ENCODE measurements around the gene SUMO1. TPM values are rescaled to one million over a fixed set of nuclear protein-coding genes. Genes with fewer than 3 reads are reported as not detected.

Gene SUMO1
- 103 and 168 TPM in 2 replicates for total RNA-seq

DNA sequence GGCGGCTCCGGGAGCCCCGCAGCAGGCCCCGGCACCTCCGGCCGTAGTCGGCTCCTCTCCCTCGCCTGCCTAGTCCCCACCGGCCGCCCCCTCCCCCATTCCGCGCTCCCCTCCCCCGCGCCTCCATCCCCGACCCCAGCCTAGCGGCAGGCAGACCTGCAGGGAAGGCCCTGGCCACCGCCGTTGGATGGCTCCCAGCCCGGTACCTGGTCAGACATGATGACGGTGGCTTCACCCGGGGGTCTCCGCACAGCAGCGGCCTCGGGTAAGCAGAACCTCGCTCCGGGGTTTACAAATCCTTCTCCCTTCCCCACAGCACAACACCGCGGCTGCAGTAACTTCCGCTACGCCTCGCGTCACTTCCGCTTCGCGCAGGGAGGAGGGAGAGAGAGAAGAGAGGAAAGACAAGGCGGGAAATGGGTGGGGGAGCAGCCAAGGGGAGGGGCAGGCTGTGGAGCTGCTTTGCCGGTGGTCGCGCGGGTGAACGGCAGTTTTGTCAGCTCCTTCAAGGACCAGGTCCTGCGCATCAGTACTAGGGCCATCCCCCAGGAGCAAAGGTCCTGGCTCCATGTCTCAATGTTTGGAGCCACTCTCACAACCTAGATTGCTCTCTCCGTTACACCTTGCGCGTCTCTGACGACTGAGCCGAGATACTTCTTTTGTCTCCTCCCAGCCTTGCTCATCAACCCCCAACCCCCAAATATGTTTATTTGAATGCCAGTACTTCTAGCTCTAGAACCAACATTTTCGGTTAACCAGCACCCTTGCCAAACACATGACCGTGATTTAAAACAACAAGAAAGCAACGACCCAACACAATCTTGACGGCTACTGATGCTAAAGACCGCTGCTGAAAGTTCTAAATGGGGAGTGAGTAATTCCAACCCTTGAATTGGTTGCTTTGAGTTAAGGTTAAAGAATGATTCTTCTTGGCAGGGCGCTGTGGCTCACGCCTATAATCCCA is at the start of gene SUMO1:
Gene SUMO1 (minus strand): TSS at position 364 of the 964 bp plus-strand sequence. CDS start 146 bp downstream, at position 218.

DNA sequence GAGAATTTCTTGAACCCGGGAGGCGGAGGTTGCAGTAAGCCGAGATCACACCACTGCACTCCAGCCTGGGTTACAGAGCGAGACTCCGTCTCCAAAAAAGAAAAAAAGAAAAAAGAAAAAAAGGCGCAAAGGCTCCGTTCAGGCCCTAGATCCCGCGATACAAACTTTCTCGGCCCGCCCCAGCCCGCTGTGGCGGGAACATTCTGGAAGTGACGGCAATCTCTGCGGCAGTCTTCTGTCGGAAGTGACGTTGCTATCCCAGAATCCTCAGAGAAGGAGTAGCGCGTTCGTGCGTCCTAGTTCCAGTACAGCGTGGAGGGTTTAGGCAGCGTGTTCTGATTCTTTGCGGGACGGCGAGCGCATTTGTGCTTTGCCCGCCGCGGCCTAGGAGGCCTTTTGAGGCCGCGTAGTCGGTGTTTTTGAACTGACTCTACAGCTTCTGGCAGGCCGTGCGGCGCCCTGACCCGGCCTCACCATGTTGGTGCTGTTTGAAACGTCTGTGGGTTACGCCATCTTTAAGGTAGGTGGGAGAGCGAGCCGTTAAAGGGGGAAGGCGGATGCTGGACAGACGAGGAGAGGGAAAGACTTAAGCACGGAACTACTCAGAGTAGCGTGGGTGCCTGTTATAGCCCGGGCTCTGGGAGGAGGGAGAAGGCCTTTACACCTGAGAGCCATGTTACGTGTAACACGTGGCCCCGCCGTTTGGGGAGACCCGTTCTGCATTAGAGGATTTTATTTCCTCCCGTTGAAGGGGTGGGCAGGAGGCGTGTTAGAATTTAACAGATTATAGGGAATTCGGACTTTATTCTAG is 27.3 kb upstream of the SUMO1 start, which contains the start of gene NOP58:
Gene NOP58 (plus strand): TSS at position 297 of the 811 bp plus-strand sequence. CDS start 179 bp downstream, at position 476.

Other genes starting within 250 kb of the SUMO1 start
- gene FZD7, start 204.7 kb downstream of the SUMO1 start, total RNA-seq, result 17.0 and 82.4 TPM in 2 replicates
- 0.17 TPM in 1 of 2 replicates, not detected in the other for gene KIAA2012, start 165.3 kb downstream of the SUMO1 start, total RNA-seq
- gene NOP58, start 27.2 kb upstream of the SUMO1 start, total RNA-seq, result 40.0 and 60.2 TPM in 2 replicates
- gene BMPR2, start 137.7 kb upstream of the SUMO1 start, total RNA-seq, result 18.5 and 24.1 TPM in 2 replicates